ENCODE data around the gene CLCN2. TPM values are rescaled to one million over a fixed set of nuclear protein-coding genes. Genes with fewer than 3 reads are reported as not detected.

Gene CLCN2
- total and polyA plus RNA-seq, 2 of the 4 experiments (the other 2 are of a cell fraction) = 2.9 to 5.8 TPM

DNA sequence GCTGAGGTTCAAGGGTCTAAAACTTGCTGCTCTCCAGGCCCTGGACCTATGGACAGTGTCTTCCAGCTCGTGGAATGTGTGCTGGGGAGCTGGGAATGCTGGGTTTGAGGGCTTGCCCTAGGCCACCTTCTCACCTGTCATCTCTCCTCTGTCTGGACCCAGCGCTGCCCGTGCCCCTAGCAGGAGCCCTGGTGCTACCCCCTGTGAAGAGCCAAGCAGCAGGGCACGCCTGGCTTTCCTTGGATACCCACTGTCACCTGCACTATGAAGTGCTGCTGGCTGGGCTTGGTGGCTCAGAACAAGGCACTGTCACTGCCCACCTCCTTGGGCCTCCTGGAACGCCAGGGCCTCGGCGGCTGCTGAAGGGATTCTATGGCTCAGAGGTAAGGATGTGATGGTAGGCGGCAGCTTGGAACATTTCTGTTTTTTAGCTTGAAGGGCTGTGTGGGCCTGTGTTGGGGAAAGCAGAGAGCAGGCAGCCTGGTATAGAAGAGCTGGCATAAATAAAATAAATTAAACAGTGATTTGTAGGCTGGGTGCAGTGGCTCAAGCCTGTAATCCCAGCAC, 23.5 kb upstream of the CLCN2 start:
- dilution Hi-C loops (cut with HindIII; ENCODE audit: low sequenced_read_pairs, unreplicated experiment) (no loop called here), intact Hi-C loops (cut with micrococcal nuclease) (no loop called here), in situ Hi-C loops (cut with MboI; ENCODE audit: low sequenced_read_pairs) (no loop called here)
- Histone ChIP-seq H3K36me3 (ENCODE audit: control insufficient read depth, insufficient read depth, low read length) (no peaks in the 10 kb centered on the region), H2BK20ac (ENCODE audit: low read depth, low read length) (no peak overlapping the region), H3K27ac (ENCODE audit: insufficient read depth, low read length) (no peak overlapping the region), H3K27me3 (ENCODE audit: control insufficient read depth, insufficient read depth, low read length) (peaks cover 72% of the 10 kb centered on the region), H3K79me1 (ENCODE audit: low read depth in 1 of 2, low read length in 2 of 2) (no peaks in the 10 kb centered on the region), H3K14ac (replicated peaks; ENCODE audit: low read depth, low read length) (no peak overlapping the region), H3K4me2 (ENCODE audit: low read depth, low read length) (no peak overlapping the region), H2AFZ (replicated peaks; ENCODE audit: low read length, poor library complexity) (no peak overlapping the region), H3K9me3 (ENCODE audit: control insufficient read depth, insufficient read depth, low read length) (no peaks in the 10 kb centered on the region), H3K4me3 (ENCODE audit: insufficient read depth, low read depth, low read length) (no peak overlapping the region), H3K4me1 (ENCODE audit: control insufficient read depth, insufficient read depth, low read length) (peaks cover 2% of the 10 kb centered on the region; the same call in 1 of the 2 replicates), H3K23ac (ENCODE audit: low read depth, low read length) (no peak overlapping the region), H2BK15ac (ENCODE audit: low read depth, low read length) (no peak overlapping the region), H2BK5ac (ENCODE audit: low read depth, low read length, poor library complexity, severe bottlenecking) (no peak overlapping the region), H2AK9ac (replicated peaks; ENCODE audit: low read depth, low read length, poor library complexity) (no peak overlapping the region), H3K56ac (ENCODE audit: extremely low read depth, insufficient read depth, low read length) (no peak overlapping the region), H3K18ac (ENCODE audit: low read depth, low read length) (no peak overlapping the region), H3K4ac (ENCODE audit: low read depth, low read length) (no peak overlapping the region), H3K9ac (ENCODE audit: low read depth, low read length) (no peak overlapping the region), H2AK5ac (ENCODE audit: low read depth, low read length) (no peak overlapping the region), H2BK120ac (ENCODE audit: low read depth, low read length) (no peak overlapping the region), H4K5ac (ENCODE audit: low read depth, low read length) (no peak overlapping the region), H4K20me1 (ENCODE audit: insufficient read depth, low read length) (no peaks in the 10 kb centered on the region), H4K8ac (ENCODE audit: low read depth in 2 of 2, low read length in 2 of 2) (no peak overlapping the region), H3K9me1 (ENCODE audit: insufficient read depth, low read length) (no peaks in the 10 kb centered on the region), H4K91ac (ENCODE audit: insufficient read depth, low read depth, low read length) (no peak overlapping the region)
- no peak for ATAC-seq (ENCODE audit: low read depth)
- 65% methylated on average over 4 of the region's 8 CpGs; no CpG with 5 or more reads in 1 of the 2 experiments for WGBS, 2 experiments (ENCODE audit: extremely low coverage in 2 of 2, insufficient read length in 1 of 2)
- no peak for DNase-seq
- ChIA-PET CTCF (interaction anchor here (2.1 kb wide), 1 partner anchor 13 kb away, joined by 9 read pairs; no protein-coding TSS in a partner anchor), POLR2A (ENCODE audit: unreplicated experiment) (no interaction called here)
- no TSS peak for BruUV-seq (replicated peaks)
- no peak for TF ChIP-seq MXI1 (IDR thresholded peaks at IDR 0.05; ENCODE audit: borderline replicate concordance, low read depth, low read length)
- no peak for TF ChIP-seq MAZ (IDR thresholded peaks at IDR 0.05; ENCODE audit: borderline replicate concordance, low read depth, low read length)
- TF ChIP-seq, protein P1, sequence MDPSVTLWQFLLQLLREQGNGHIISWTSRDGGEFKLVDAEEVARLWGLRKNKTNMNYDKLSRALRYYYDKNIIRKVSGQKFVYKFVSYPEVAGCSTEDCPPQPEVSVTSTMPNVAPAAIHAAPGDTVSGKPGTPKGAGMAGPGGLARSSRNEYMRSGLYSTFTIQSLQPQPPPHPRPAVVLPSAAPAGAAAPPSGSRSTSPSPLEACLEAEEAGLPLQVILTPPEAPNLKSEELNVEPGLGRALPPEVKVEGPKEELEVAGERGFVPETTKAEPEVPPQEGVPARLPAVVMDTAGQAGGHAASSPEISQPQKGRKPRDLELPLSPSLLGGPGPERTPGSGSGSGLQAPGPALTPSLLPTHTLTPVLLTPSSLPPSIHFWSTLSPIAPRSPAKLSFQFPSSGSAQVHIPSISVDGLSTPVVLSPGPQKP (IDR thresholded peaks at IDR 0.05; ENCODE audit: borderline replicate concordance, low read depth, low read length) = no peak
- no peak for TF ChIP-seq RCOR1 (IDR thresholded peaks at IDR 0.05; ENCODE audit: insufficient replicate concordance, low read length)
- no peak for TF ChIP-seq CHD1 (IDR thresholded peaks at IDR 0.05; ENCODE audit: low read depth, low read length)

All from IMR-90 (cell line).